ENCODE measurements around the gene ZNF827. TPM values are rescaled to one million over a fixed set of nuclear protein-coding genes. Genes with fewer than 3 reads are reported as not detected.

The ZNF827 gene
- total and polyA plus RNA-seq, 2 of the 8 experiments (the other 6 are each of a cell fraction or from before 2014, with no cell fraction given), result 25.3 to 26.2 TPM

DNA sequence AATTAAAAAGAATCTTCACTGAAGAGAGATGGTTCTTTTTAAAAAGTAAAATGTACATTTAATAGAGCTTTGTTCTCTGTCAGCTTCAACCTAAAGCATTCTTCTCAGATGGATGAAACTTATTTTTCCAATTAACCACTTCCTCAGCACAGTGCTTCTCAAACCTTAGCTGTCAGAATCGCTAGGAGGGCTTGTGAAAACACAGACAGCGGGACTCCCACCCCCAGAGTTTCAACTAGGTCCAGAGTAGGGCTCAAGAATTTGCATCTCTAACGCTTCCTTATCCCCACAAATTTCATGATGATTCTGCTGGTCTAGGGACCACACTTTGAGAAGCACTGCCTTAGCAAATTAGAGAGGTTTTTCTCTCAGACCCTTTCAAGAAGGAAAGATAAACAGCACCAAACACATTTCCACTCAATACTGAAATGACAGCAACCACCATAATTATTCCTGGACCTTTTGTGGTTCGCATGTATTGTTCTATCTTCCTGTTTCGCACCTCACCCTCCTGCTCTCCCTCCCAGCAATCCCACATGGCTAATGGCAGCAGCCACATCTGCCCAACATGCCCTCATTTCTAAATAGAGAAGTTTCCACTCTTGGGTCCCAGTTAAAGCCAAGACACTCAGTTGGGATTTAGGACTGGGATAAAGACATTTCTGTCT, 73.2 kb downstream of the ZNF827 start:
- H3K4me2 ChIP-seq (ENCODE audit: insufficient read depth in 1 of 2, low read depth in 2 of 2, low read length in 2 of 2), result no peak overlapping the region
- H2BK12ac ChIP-seq (ENCODE audit: low read depth, low read length), result no peak overlapping the region
- H4K5ac ChIP-seq (ENCODE audit: insufficient read length, low read depth, low read length), result no peak overlapping the region
- ChIA-PET POLR2A (ENCODE audit: partially characterized antibody) (interaction anchor here (1.2 kb wide), 1 partner anchor 14 kb away, joined by 3 read pairs; no protein-coding TSS in a partner anchor), CTCF (ENCODE audit: partially characterized antibody) (interaction anchor here (1.0 kb wide), 1 partner anchor 23 kb away, joined by 3 read pairs; no protein-coding TSS in a partner anchor)
- H3K4me3 ChIP-seq (ENCODE audit: extremely low read depth in 1 of 4, insufficient read depth in 2 of 4, low read depth in 3 of 4, low read length in 4 of 4), result no peak overlapping the region
- DNase-seq (ENCODE audit: low read depth in 1 of 2, low spot score in 2 of 2) (no peak), FAIRE-seq (no peak)
- H3K4me1 ChIP-seq (replicated peaks in 1 of 4; ENCODE audit: control insufficient read depth in 3 of 4, insufficient read depth in 4 of 4, low read length in 3 of 4), result peaks cover 0 to 11% (median 3%) of the 10 kb centered on the region in 4 experiments; a peak in 5 of 7 replicates
- WGBS, 2 experiments (ENCODE audit: extremely low coverage in 1 of 2, insufficient coverage in 1 of 2, insufficient read length in 1 of 2, insufficient replicate concordance in 2 of 2, low coverage in 1 of 2, low lambda C conversion rate in 2 of 2, missing lambda C conversion rate in 1 of 2), result 83% methylated on average over 5 of the region's 5 CpGs; no CpG with 5 or more reads in 1 of the 2 experiments
- H4K8ac ChIP-seq (ENCODE audit: extremely low read depth, insufficient read depth, low read length), result no peak overlapping the region
- H2BK120ac ChIP-seq (replicated peaks; ENCODE audit: low read depth, low read length), result no peak overlapping the region
- H4K91ac ChIP-seq (replicated peaks; ENCODE audit: insufficient read length, low read length), result no peak overlapping the region
- no peak overlapping the region for H2AK5ac ChIP-seq (ENCODE audit: low read depth, low read length)
- 0 out of 2 replicates have a peak overlapping the region, but pooled peaks have one; percentile 3 for H3K27ac ChIP-seq (ENCODE audit: low read depth, low read length)
- H3K56ac ChIP-seq (replicated peaks; ENCODE audit: insufficient read length, low read depth, low read length), result no peak overlapping the region
- H3K27me3 ChIP-seq (replicated peaks in 1 of 4; ENCODE audit: control insufficient read depth in 3 of 4, extremely low read depth in 1 of 4, insufficient read depth in 3 of 4, low read length in 3 of 4), result no peaks in the 10 kb centered on the region
- H2BK5ac ChIP-seq (ENCODE audit: low read depth, low read length), result no peak overlapping the region
- no peak for TF ChIP-seq TAF7 (optimal IDR thresholded peaks at IDR 0.05; ENCODE audit: borderline replicate concordance, low read depth, low read length)
- 0 out of 2 replicates have a peak, but pooled peaks have one; percentile 22 for TF ChIP-seq E2F6 (IDR thresholded peaks at IDR 0.05)
- H3K4ac ChIP-seq (replicated peaks; ENCODE audit: insufficient read length, low read depth, low read length), result no peak overlapping the region
- H4K20me1 ChIP-seq (replicated peaks in 1 of 2; ENCODE audit: control insufficient read depth in 1 of 2, insufficient read depth in 2 of 2, low read length in 2 of 2), result no peaks in the 10 kb centered on the region
- H3K23ac ChIP-seq (ENCODE audit: insufficient read length), result no peak overlapping the region
- H3K79me2 ChIP-seq (ENCODE audit: control insufficient read depth in 1 of 2, insufficient read depth in 2 of 2, low read length in 2 of 2), result peaks cover 0 to 11% of the 10 kb centered on the region in 2 experiments; a peak in 2 of 4 replicates
- H3K9ac ChIP-seq (replicated peaks in 1 of 4; ENCODE audit: extremely low read depth in 1 of 4, low read depth in 3 of 4, low read length in 3 of 4), result no peak overlapping the region
- H2BK15ac ChIP-seq (ENCODE audit: low read length), result no peak overlapping the region
- no peak overlapping the region for H3K18ac ChIP-seq (ENCODE audit: extremely low read depth, low read length)
- H2BK20ac ChIP-seq (ENCODE audit: low read length), result no peak overlapping the region
- no peaks in the 10 kb centered on the region for H3K9me3 ChIP-seq (ENCODE audit: insufficient read depth in 2 of 2, low read depth in 1 of 2, low read length in 1 of 2)
- H3K79me1 ChIP-seq (ENCODE audit: low read depth, low read length), result 0 out of 2 replicates have a peak, but pooled peaks cover 2% of the 10 kb centered on the region
- H3K14ac ChIP-seq (ENCODE audit: insufficient read length), result no peak overlapping the region
- 0 out of 8 replicates have a peak, but pooled peaks cover 0 to 4% (median 1%) of the 10 kb centered on the region in 4 experiments for H3K36me3 ChIP-seq (ENCODE audit: control insufficient read depth in 2 of 4, insufficient read depth in 4 of 4, low read length in 3 of 4)
- H3K23me2 ChIP-seq (ENCODE audit: low read depth, low read length), result no peaks in the 10 kb centered on the region
- no peak overlapping the region for H2AFZ ChIP-seq (ENCODE audit: low read length)

Data from H1 (cell line).